Activated naive CD4-positive, alpha-beta T cell treated with anti-CD3 and anti-CD28 coated beads, Interleukin-2, amount 50 U/mL, for 24 hours (primary cell): ENCODE results near the gene ADGRG2.
A peak's percentile ranks its signal among the peaks of the same experiment; 100 is the strongest.
"Not testable (repeated sequence)": the region's sequence is repeated elsewhere in the genome, so short reads cannot be mapped to it uniquely, and the experiment has no call there.

Experiments
- H3K27ac Mint-ChIP-seq: one replicate; pipeline ENCODE4 v1.8.0; 2021; ENCODE audit warnings: mild to moderate bottlenecking, mixed read lengths
- H3K27me3 Mint-ChIP-seq: one replicate; pipeline ENCODE4 v1.8.0; 2021; ENCODE audit warnings: mixed read lengths
- H3K36me3 Mint-ChIP-seq: one replicate; pipeline ENCODE4 v1.8.0; 2021; ENCODE audit warnings: mixed read lengths
- H3K4me1 Mint-ChIP-seq: one replicate; pipeline ENCODE4 v1.8.0; 2021; ENCODE audit warnings: mixed read lengths
- H3K4me3 Mint-ChIP-seq: one replicate; pipeline ENCODE4 v1.8.0; 2021; ENCODE audit warnings: mild to moderate bottlenecking, mixed read lengths
- H3K9me3 Mint-ChIP-seq: one replicate; pipeline ENCODE4 v1.8.0; 2021; ENCODE audit warnings: mixed read lengths

Gene ADGRG2

GRCh38 chrX:18995221-18995620 lies 127.0 kb downstream of the ADGRG2 start:
- Mint-ChIP-seq H3K9me3 (no peaks in the 10 kb centered on the region), H3K4me3 (no peak overlapping the region), H3K4me1 (no peaks in the 10 kb centered on the region), H3K27ac (no peak overlapping the region), H3K27me3 (no peaks in the 10 kb centered on the region), H3K36me3 (no peaks in the 10 kb centered on the region)

- no peak overlapping the region for H3K4me3 Mint-ChIP-seq
- H3K27ac Mint-ChIP-seq: no peak overlapping the region
- H3K36me3 Mint-ChIP-seq: no peaks in the 10 kb centered on the region
- no peaks in the 10 kb centered on the region for H3K4me1 Mint-ChIP-seq
- no peaks in the 10 kb centered on the region for H3K27me3 Mint-ChIP-seq
- H3K9me3 Mint-ChIP-seq: no peaks in the 10 kb centered on the region
These were observed 127.6 kb downstream of the ADGRG2 start for GRCh38 chrX:18994713-18995112.

- Mint-ChIP-seq H3K36me3 (no peaks in the 10 kb centered on the region), H3K27ac (no peak overlapping the region), H3K27me3 (no peaks in the 10 kb centered on the region), H3K4me3 (no peak overlapping the region), H3K4me1 (no peaks in the 10 kb centered on the region), H3K9me3 (no peaks in the 10 kb centered on the region)
These were observed 129.4 kb downstream of the ADGRG2 start for GRCh38 chrX:18992829-18993228.

- Mint-ChIP-seq H3K4me3 (peak overlapping the region; percentile 85), H3K9me3 (no peaks in the 10 kb centered on the region), H3K4me1 (peaks cover 27% of the 10 kb centered on the region), H3K27me3 (no peaks in the 10 kb centered on the region), H3K36me3 (no peaks in the 10 kb centered on the region), H3K27ac (peak overlapping the region; percentile 85)
These were observed 137.2 kb downstream of the ADGRG2 start for GRCh38 chrX:18985186-18985435.

- Mint-ChIP-seq H3K27me3 (no peaks in the 10 kb centered on the region), H3K4me1 (peaks cover 27% of the 10 kb centered on the region), H3K4me3 (peak overlapping the region; percentile 85), H3K36me3 (no peaks in the 10 kb centered on the region), H3K9me3 (no peaks in the 10 kb centered on the region), H3K27ac (peak overlapping the region; percentile 85)
These were observed 137.7 kb downstream of the ADGRG2 start for GRCh38 chrX:18984381-18985185.

- H3K4me3 Mint-ChIP-seq: peak within 1 kb of the TSS; percentile 85
- H3K9me3 Mint-ChIP-seq: no peaks in the 10 kb centered on the region
- H3K36me3 Mint-ChIP-seq: no peaks in the 10 kb centered on the region
- no peaks in the 10 kb centered on the region for H3K27me3 Mint-ChIP-seq
- peak within 1 kb of the TSS; percentile 85 for H3K27ac Mint-ChIP-seq
- H3K4me1 Mint-ChIP-seq: peaks cover 27% of the 10 kb centered on the region
These were observed 138.4 kb downstream of the ADGRG2 start, which contains the start of gene PHKA2 for GRCh38 chrX:18983666-18984380. Gene PHKA2, minus strand, starts transcription at chrX:18984114. Its CDS starts 182 bp downstream, at chrX:18983932.

GRCh38 chrX:18981124-18981807 lies 141.0 kb downstream of the ADGRG2 start:
- Mint-ChIP-seq H3K4me3 (no peak overlapping the region), H3K4me1 (peaks cover 27% of the 10 kb centered on the region), H3K27me3 (no peaks in the 10 kb centered on the region), H3K36me3 (no peaks in the 10 kb centered on the region), H3K9me3 (no peaks in the 10 kb centered on the region), H3K27ac (no peak overlapping the region)

- H3K27ac Mint-ChIP-seq, H3K36me3 Mint-ChIP-seq, H3K4me3 Mint-ChIP-seq, H3K9me3 Mint-ChIP-seq, H3K27me3 Mint-ChIP-seq: not testable (repeated sequence)
- H3K4me1 Mint-ChIP-seq: peaks cover 26% of the 10 kb centered on the region
These were observed 142.0 kb downstream of the ADGRG2 start for GRCh38 chrX:18980262-18980661.

GRCh38 chrX:18974993-18975392 lies 147.3 kb downstream of the ADGRG2 start:
- Mint-ChIP-seq H3K4me1 (peaks cover 15% of the 10 kb centered on the region), H3K9me3 (no peaks in the 10 kb centered on the region), H3K4me3 (no peak overlapping the region), H3K27ac (no peak overlapping the region), H3K27me3 (no peaks in the 10 kb centered on the region), H3K36me3 (peaks cover 8% of the 10 kb centered on the region)

GRCh38 chrX:18973527-18974192 lies 148.6 kb downstream of the ADGRG2 start:
- Mint-ChIP-seq H3K27me3 (no peaks in the 10 kb centered on the region), H3K27ac (no peak overlapping the region), H3K4me1 (peaks cover 15% of the 10 kb centered on the region), H3K9me3 (no peaks in the 10 kb centered on the region), H3K4me3 (no peak overlapping the region), H3K36me3 (peaks cover 8% of the 10 kb centered on the region)

- H3K9me3 Mint-ChIP-seq: no peaks in the 10 kb centered on the region
- H3K4me3 Mint-ChIP-seq: no peak overlapping the region
- H3K27me3 Mint-ChIP-seq: no peaks in the 10 kb centered on the region
These were observed 150.8 kb downstream of the ADGRG2 start for GRCh38 chrX:18971506-18971905.

GRCh38 chrX:18970465-18970864 lies 151.8 kb downstream of the ADGRG2 start:
- H3K4me1 Mint-ChIP-seq: peaks cover 12% of the 10 kb centered on the region
- no peak overlapping the region for H3K27ac Mint-ChIP-seq
- H3K27me3 Mint-ChIP-seq: no peaks in the 10 kb centered on the region
- no peaks in the 10 kb centered on the region for H3K9me3 Mint-ChIP-seq
- no peak overlapping the region for H3K4me3 Mint-ChIP-seq
- peaks cover 8% of the 10 kb centered on the region for H3K36me3 Mint-ChIP-seq

More at GRCh38 chrX:18971506-18971905, 150.8 kb downstream of the ADGRG2 start:
- no peak overlapping the region for H3K27ac Mint-ChIP-seq
- peaks cover 15% of the 10 kb centered on the region for H3K4me1 Mint-ChIP-seq
- H3K36me3 Mint-ChIP-seq: peaks cover 8% of the 10 kb centered on the region

- H3K36me3 Mint-ChIP-seq: peaks cover 4% of the 10 kb centered on the region
- no peak overlapping the region for H3K4me3 Mint-ChIP-seq
- H3K27me3 Mint-ChIP-seq: no peaks in the 10 kb centered on the region
- H3K4me1 Mint-ChIP-seq: peaks cover 21% of the 10 kb centered on the region
- no peaks in the 10 kb centered on the region for H3K9me3 Mint-ChIP-seq
- H3K27ac Mint-ChIP-seq: no peak overlapping the region
These were observed 155.6 kb downstream of the ADGRG2 start for GRCh38 chrX:18966624-18967023.

- no peaks in the 10 kb centered on the region for H3K36me3 Mint-ChIP-seq
- H3K9me3 Mint-ChIP-seq: no peaks in the 10 kb centered on the region
- H3K27ac Mint-ChIP-seq: no peak overlapping the region
- peaks cover 32% of the 10 kb centered on the region for H3K4me1 Mint-ChIP-seq
- H3K4me3 Mint-ChIP-seq: no peak overlapping the region
- H3K27me3 Mint-ChIP-seq: no peaks in the 10 kb centered on the region
These were observed 157.4 kb downstream of the ADGRG2 start for GRCh38 chrX:18964901-18965300.

- H3K27ac Mint-ChIP-seq: no peak overlapping the region
- H3K4me1 Mint-ChIP-seq: peaks cover 38% of the 10 kb centered on the region
- no peaks in the 10 kb centered on the region for H3K36me3 Mint-ChIP-seq
- H3K4me3 Mint-ChIP-seq: no peak overlapping the region
- no peaks in the 10 kb centered on the region for H3K27me3 Mint-ChIP-seq
- no peaks in the 10 kb centered on the region for H3K9me3 Mint-ChIP-seq
These were observed 158.2 kb downstream of the ADGRG2 start for GRCh38 chrX:18964026-18964425.
